Effector CD8-positive, alpha-beta T cell (primary cell): Measurements from ENCODE around the gene NCAPG2.
"Not testable (repeated sequence)": the region's sequence is repeated elsewhere in the genome, so short reads cannot be mapped to it uniquely, and the experiment has no call there.

Source experiments
- DNase-seq: peaks from one replicate; lab custom pipeline; 2025; lab: John Stamatoyannopoulos, UW

NCAPG2 gene

DNA sequence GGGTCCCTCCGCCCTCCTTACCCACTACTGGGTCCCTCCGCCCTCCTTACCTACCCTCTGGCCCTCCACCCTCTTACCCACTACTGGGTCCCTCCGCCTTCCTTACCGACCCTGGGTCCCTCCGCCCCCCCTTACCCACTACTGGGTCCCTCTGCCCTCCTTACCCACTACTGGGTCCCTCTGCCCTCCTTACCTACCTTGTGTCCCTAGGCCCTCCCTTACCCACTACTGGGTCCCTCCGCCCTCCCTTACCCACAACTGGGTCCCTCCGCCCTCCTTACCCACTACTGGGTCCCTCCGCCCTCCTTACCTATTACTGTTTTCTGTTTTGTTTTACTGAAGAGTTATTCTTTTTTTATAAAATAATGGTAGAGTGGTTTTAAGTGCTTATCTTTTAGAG is 36.5 kb downstream of the NCAPG2 start:
- not testable (repeated sequence) for DNase-seq

- DNase-seq = not testable (repeated sequence)
These were observed 37.5 kb downstream of the NCAPG2 start for GRCh38 chr7:158666966-158667678.

DNA sequence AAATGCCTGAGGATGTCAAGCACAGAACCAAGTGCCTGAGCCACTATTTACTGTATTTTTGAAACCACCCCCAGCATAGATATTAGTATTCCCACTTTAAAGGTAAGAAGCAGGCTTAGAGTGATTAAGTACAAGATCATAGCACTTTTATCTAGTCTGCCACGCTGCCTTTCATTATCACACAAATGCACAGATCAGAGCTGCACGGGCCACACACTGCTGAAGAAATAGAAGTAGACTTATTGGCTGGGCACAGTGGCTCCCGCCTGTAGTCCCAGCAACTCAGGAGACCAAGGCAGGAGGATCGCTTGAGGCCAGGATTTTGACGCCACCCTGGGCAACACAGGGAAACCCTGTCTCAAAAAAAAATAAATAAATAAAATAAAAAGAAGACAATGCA is 38.2 kb downstream of the NCAPG2 start:
- no peak for DNase-seq

- DNase-seq = no peak
These were observed 40.2 kb downstream of the NCAPG2 start for GRCh38 chr7:158664406-158664805.

GRCh38 chr7:158663428-158663741 is 41.2 kb downstream of the NCAPG2 start:
- DNase-seq = no peak

DNA sequence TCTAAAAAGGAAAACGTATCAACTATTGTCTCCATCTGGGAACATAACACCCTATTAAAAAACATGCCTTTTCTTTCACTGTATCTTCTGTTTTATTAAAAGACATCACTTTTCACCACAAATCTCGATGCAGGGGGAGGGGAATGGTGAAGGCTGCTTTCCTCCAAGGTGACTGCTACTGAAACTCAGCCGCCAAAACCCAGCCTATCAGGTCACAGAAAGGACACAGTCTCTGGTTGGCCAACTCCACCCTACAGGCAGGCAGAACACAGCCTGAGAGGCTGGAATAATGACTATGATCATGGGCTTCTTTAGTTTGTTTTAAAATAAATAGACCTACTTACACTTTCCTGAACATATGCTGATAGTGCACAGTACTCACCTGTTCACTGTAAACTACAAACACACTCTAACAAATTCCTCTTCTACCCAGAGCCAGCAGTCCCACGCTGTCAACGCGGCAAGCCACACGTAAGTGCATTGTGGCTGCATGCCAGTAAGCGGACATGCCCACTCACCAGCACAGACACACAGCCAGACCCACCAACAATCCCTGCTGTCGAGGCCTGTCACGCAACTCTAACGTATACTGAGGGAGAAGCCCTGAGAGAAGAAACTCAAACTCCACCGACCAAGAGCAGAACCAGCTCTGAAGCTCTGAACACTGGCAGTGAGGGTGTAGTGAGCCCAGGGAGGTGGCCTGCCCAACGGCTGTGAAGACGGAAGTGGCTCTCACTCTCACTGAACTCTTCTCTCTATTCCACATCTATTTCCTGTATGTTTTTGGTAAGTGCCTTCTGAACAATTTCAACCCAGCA is 41.8 kb downstream of the NCAPG2 start:
- no peak for DNase-seq

- no peak for DNase-seq
These were observed 46.1 kb downstream of the NCAPG2 start for GRCh38 chr7:158658475-158658874.

DNA sequence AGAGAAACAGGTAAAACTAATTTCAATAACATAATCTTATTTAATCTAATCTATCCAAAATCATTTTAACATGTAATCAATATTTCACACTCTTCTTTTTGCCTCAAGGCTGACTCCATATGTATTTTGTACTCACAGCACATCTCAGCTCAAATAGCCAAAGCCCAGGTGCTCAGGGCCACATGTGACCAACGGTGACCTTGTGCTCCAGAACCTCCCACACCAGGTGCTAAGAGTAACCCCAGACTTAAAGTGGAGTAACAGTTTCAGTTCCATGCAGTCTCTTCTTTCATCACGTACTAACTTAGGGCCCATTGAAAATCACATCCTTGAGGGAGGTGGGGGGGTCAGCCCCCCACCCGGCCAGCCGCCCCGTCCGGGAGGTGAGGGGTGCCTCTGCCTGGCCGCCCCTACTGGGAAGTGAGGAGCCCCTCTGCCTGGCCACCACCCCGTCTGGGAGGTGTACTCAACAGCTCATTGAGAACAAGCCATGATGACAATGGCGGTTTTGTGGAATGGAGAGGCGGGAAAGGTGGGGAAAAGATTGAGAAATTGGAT is 47.3 kb downstream of the NCAPG2 start:
- DNase-seq = no peak

DNA sequence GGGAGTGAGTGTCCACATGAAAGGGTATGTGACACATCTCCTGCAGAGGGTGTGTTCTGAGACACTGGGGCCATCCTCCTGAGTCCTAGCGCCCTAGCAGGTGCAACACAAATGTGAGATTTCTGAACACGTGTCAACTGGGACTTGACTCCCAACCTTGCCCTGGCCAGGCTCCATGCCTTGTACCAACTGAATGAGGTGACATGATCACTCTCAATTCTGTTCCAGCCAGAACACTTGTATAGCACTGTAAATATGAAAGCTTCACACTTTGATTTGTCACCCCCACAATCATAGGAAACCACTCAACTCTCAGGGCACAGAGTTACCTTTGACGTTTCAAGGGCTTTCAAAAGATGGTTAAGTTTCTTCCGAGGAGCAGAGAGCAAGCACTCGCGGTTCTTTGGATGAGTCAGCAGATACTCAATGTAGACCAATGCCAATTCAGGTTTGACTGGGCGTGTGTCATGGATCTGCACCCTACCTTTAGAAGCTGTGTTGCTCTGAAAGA is 48.6 kb downstream of the NCAPG2 start:
- no peak for DNase-seq

DNA sequence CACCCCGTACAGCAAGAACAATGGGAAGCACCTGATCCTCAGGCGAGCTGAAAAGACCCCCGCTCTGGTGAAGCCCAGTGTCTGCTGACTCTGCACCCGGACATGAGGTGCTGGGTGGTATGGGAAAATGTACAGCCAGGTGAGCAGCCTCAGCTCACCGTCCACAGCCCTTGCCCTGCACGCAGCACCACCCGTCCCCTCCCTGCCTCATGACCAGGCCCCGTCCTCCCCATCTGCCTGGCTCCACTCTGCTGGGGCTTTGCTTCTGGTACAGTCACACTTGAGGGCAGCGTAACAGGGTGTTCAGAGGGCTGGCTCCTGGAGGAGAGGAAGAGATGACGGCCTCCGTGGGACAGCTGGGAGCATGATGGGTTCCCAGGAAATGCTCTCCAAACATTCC is 49.1 kb downstream of the NCAPG2 start:
- DNase-seq = no peak

GRCh38 chr7:158651968-158652565 is 52.5 kb downstream of the NCAPG2 start:
- DNase-seq = no peak

GRCh38 chr7:158650821-158651225 is 53.8 kb downstream of the NCAPG2 start:
- no peak for DNase-seq

DNA sequence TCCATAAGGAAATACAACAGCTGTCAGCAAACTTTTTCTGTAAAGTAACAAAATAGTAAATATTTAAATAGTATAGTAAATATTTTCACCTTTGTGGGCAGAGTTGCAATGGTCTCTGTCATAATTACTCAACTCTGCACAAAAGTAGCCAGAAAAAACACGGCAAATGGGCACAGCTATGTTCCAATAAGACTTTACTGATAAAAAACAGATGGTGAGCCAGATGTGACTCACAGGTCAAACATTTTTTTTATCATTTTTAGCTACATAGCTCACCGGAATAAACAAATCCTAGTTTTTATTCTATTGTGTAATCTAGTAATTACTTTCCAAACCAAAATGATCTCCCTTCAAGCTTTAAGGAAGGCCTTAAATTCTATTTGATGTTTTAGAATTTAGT is 55.3 kb downstream of the NCAPG2 start:
- no peak for DNase-seq

DNA sequence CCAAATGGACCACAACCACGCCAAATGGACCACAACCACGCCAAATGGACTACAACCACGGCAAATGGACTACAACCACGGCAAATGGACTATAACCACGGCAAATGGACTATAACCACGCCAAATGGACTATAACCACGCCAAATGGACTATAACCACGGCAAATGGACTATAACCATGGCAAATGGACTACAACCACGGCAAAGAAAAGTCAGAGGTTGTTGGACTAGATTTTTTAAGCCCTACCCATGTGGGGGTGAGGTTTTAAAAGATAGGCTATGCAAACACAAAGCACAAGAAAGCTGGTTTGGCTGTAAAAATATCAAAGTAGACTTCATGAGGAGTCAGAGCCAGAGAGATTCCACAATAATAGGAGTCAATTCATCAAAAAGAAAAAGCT is 55.8 kb downstream of the NCAPG2 start:
- no peak for DNase-seq

DNA sequence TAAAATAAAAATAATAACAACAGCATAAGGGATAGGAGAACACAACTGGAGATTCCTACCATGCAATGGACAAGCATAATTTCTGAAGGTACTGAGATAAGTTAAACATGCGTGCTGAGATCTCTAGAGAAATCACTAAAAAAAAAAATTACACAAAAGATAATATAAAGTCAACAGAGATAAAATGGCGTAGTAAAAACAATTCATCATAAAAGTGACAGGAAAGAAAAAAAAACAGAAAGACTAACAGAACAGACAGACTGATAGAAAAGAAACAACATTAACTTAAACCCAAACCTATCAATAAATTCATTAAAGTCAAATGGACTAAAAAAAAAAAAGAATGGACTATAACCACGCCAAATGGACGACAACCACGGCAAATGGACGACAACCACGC is 56.4 kb downstream of the NCAPG2 start:
- DNase-seq = no peak

- DNase-seq = no peak
These were observed 57.2 kb downstream of the NCAPG2 start for GRCh38 chr7:158647475-158647792.

GRCh38 chr7:158646766-158647474 is 57.7 kb downstream of the NCAPG2 start:
- DNase-seq = no peak

GRCh38 chr7:158645842-158646241 is 58.8 kb downstream of the NCAPG2 start:
- DNase-seq = no peak

- no peak for DNase-seq
These were observed 62.5 kb downstream of the NCAPG2 start for GRCh38 chr7:158642149-158642548.

DNA sequence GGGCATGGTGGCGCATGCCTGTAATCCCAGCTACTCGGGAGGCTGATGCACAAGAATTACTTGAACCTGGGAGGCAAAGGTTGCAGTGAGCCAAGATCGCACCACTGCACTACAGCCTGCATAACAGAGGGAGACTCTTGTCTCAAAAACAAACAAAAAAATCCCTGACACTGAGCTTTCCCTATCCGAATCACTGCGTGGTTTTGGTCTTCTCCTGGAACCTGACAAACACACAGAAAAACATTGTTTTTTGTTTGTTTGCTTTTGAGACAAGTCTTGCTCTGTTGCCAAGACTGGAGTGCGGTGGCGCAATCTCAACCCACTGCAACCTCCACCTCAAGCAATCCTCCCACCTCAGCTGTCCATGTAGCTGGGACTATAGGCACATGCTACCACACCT is 66.6 kb downstream of the NCAPG2 start:
- no peak for DNase-seq

GRCh38 chr7:158633055-158633956 is 71.3 kb downstream of the NCAPG2 start:
- DNase-seq = no peak
